NCI-H2029 (cell line): ENCODE data around the gene ADAMTS18.
A peak's percentile ranks its signal among the peaks of the same experiment; 100 is the strongest.

Experiments used
- DNase-seq: peaks from one replicate; lab custom pipeline; 2025; lab: John Stamatoyannopoulos, UW

Gene ADAMTS18

GRCh38 chr16:77396461-77396860 is 38.4 kb downstream of the ADAMTS18 start:
- DNase-seq: no peak

GRCh38 chr16:77394699-77395098 is 40.1 kb downstream of the ADAMTS18 start:
- DNase-seq: no peak

- no peak for DNase-seq
These were observed 40.9 kb downstream of the ADAMTS18 start for GRCh38 chr16:77393955-77394354.

- no peak for DNase-seq
These were observed 47.0 kb downstream of the ADAMTS18 start for GRCh38 chr16:77387815-77388209.

GRCh38 chr16:77386831-77387814 is 47.7 kb downstream of the ADAMTS18 start:
- no peak for DNase-seq

GRCh38 chr16:77385481-77385880 is 49.4 kb downstream of the ADAMTS18 start:
- no peak for DNase-seq

GRCh38 chr16:77383606-77384187 is 51.1 kb downstream of the ADAMTS18 start:
- no peak for DNase-seq

- no peak for DNase-seq
These were observed 58.5 kb downstream of the ADAMTS18 start for GRCh38 chr16:77376358-77376757.

- DNase-seq: no peak
These were observed 59.4 kb downstream of the ADAMTS18 start for GRCh38 chr16:77375396-77375795.

- peak; percentile 18 for DNase-seq
These were observed 60.5 kb downstream of the ADAMTS18 start for GRCh38 chr16:77374384-77374783.

GRCh38 chr16:77373726-77374125 is 61.1 kb downstream of the ADAMTS18 start:
- peak; percentile 33 for DNase-seq

- DNase-seq: no peak
These were observed 70.1 kb downstream of the ADAMTS18 start for GRCh38 chr16:77364770-77365169.

GRCh38 chr16:77359065-77359502 is 75.8 kb downstream of the ADAMTS18 start:
- DNase-seq: no peak

GRCh38 chr16:77353587-77354263 is 81.1 kb downstream of the ADAMTS18 start:
- DNase-seq: no peak

GRCh38 chr16:77344341-77344740 is 90.5 kb downstream of the ADAMTS18 start:
- DNase-seq: no peak

- DNase-seq: no peak
These were observed 98.2 kb downstream of the ADAMTS18 start for GRCh38 chr16:77336637-77337036.

GRCh38 chr16:77335652-77336234 is 99.1 kb downstream of the ADAMTS18 start:
- no peak for DNase-seq

- no peak for DNase-seq
These were observed 102.0 kb downstream of the ADAMTS18 start for GRCh38 chr16:77332792-77333191.

- DNase-seq: no peak
These were observed 102.8 kb downstream of the ADAMTS18 start for GRCh38 chr16:77331802-77332586.

GRCh38 chr16:77331043-77331442 is 103.8 kb downstream of the ADAMTS18 start:
- no peak for DNase-seq

GRCh38 chr16:77330332-77331042 is 104.3 kb downstream of the ADAMTS18 start:
- no peak for DNase-seq
